ENCODE data around the gene SNX14. TPM values are rescaled to one million over a fixed set of nuclear protein-coding genes. Genes with fewer than 3 reads are reported as not detected.
A peak's percentile ranks its signal among the peaks of the same experiment; 100 is the strongest.
"Not testable (repeated sequence)": the region's sequence is repeated elsewhere in the genome, so short reads cannot be mapped to it uniquely, and the experiment has no call there.

SNX14 gene
- polyA plus RNA-seq, 10 donors = 31.9 to 70.4 (median 46.0) TPM

DNA sequence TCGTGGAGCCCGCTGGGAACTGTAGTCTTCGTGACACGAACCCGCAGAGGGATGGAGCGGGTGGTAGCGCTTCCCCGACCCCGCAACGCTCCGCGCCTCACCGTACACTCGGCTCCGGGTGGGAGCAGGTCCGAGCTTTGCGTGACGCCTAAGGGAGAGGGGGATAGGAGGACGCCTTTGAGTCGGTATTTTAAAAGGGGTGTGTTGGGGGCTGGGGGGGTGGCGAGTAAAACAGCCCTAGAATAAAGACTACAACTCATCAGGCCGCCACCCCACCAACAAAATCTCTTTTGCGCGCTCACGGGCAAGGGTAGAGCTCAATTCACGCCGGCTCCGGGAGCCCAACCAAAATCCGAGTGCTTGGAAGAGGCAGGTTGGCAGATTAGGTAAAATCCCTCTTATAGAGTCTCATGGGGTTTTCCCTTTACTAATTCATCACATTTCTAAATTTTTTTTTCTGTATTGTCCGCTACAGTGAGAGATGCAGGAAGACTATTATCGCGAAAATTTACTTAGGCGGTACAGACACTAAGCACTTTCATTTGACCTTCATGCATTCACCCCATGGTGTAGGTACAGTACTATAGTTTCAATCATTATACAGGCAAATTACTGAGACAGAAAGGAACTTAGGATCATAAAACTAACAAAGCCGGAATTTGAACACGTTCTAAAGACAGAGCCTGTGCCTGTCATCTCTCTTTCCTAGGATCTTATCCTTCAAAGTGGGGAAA lies 706 bp upstream of the SNX14 start:
- peak in 1 of 3 donors; percentile 56 for DNase-seq

DNA sequence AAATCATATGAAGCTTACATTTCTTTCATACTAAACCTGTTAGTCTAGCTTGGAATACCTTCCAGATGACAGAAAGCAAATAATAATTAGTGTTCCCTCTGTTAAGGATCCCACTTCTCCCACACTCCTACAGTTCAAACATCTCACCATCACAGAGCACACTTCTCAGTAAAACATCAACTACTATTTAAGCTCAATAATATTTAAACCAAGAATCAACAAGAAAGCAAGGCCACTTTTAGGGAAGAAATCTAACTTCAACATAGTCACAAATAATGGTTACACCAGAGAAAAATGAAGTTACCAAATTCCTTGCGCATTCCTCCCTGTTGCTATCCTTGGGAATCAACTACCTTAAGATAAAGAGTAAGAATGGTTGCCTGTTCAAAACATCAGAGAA lies 1.6 kb downstream of the SNX14 start:
- no peak for DNase-seq

DNA sequence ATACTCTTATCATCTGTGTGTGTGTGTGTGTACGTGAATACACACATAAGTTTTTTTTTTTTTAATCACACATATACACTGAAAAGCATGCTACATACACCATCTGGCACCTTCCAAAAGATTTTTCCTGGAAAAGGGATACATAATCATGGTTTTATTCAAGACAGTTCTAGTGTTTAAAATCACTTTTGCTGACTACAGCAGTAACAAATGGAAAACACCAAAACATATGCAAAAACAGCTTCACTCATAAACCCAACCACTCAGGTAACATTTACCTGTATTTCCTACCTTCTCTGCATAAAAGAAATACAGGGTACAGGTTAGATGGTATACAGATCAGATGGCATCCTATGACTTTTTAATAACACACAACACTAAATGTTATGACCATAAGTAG lies 2.5 kb downstream of the SNX14 start:
- DNase-seq = no peak

DNA sequence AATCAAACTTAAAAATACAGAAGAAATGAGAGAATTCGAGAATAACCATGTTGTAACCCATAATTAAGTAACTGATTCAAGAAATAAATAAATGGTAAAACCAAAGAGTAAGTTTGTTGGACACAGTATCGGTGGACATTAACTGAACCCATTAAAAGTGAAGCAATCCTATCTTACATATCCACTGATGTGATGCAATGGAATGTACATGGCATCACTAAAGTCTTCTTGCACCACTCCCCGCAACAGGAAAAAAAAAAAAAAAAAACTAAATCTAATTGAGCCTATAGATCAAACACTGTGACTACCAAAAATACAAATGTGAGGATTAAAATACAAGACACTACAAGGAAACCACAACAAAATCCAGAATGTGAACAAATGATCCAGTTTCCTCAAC lies 7.9 kb downstream of the SNX14 start:
- no peak for DNase-seq

DNA sequence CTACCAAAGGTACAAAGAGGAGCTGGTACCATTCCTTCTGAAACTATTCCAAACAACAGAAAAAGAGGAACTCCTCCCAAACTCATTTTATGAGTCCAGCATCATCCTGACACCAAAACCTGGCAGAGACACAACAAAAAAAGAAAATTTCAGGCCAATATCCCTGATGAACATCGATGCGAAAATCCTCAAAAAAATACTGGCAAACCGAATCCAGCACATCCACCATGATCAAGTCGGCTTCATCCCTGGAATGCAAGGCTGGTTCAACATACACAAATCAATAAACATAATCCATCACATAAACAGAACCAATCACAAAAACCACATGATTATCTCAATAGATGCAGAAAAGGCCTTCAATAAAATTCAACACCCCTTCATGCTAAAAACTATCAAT lies 10.8 kb downstream of the SNX14 start:
- DNase-seq = not testable (repeated sequence)

DNA sequence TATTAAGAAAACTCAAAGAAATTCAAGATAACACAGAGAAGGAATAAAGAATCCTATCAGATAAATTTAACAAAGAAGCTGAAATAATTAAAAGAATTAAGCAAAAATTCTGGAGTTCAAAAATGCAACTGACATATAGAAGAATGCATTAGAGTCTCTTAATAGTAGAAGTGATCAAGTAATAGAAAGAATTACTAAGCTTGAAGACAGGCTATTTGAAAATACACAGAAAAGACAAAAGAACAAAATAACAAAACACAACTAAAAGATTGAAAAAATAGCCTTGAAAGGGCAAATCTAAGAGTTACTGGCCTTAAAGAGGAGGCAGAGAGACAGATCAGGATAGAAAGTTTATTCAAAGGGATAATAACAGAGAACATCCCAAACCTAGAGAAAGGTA lies 12.1 kb downstream of the SNX14 start:
- no peak for DNase-seq

DNA sequence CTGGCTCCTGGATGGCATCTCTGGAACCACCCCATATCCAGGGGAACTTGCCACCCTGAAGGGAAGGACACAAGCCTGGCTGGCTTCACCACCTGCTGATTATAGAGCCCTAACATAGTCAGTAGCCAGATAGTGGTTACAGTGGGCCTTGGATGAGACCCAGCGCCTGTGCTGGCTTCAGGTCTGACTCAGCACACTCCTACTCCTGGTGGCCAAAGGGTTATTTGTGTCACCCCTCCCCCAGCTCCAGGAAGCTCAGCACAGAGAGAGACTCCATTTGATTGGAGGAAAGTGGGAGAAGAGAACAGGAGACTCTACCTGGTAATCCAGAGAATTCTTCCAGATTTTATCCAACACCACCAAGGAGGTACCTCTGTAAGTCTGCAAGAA lies 12.8 kb downstream of the SNX14 start:
- DNase-seq = no peak

DNA sequence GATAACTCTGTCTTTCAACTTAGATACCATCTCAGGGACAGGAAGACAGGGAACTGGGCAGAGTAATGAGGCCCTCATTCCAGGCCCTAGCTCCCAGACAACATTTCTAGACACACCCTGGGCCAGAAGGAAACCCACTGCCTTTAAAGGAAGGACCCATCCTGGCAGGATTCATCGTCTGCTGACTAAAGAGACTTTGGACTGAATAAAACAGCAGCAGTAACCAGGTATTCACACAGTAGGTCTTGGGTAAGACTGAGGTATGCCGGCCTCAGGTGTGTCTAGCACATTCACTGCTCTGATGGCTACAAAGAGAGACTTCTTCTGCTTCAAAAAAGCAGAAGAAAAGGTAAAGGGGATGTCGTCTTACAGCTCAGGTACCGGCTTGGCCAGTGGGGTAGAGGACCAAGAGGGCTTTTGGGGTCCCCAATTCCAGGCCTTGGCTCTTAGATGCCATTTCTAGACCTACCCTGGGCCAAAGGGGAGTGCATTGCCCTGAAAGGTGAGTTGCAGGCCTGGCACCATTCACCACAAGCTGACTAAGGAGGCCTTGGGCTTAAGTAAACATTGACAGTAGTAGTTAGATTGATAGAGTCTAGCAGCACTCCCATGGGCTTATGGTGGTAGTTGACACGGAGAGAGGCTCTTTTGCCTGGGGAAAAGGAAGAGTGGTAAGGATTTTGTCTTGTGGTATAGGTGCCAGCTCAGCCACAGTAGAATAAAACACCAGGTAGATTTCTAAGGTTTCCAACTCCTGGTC lies 13.4 kb downstream of the SNX14 start:
- no peak for DNase-seq

DNA sequence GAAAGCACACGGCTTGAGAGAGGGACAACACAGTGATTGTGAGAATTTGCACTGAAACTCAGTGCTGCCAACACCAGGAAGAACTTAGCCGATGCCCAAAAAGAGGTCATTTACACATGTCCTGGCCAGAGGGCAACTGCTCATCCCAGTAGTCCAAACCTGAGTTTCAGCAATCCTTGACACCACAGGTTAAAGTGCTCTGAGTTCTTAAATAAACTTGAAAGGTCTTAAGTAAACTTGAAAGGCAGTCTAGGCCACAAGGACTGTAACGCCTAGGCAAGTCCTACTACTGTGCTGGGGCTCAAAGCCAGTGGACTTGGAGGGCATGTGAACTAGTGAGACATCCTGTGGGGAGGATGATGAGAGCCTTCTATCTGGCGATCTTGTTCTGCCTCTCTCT lies 14.1 kb downstream of the SNX14 start:
- no peak for DNase-seq

DNA sequence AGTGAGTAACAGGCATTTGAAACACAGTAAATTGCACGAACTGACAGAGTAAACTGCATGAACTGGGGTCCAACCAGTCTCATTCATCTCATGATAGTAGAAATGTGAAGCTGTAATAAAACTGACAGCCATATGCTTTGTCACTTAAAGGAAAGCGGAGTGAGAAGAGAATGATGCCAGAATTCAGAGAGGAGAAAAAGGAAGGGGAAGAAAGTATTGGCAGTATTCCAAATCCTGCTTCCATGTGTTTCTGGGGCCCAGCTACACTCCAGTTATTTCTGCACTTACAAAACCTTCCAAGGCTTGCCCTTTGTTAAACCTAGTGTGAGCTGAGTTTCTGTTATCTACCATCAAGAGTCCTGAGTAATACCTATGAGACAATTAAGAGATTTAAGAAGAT lies 17.2 kb downstream of the SNX14 start:
- DNase-seq = peak in 2 of 3 donors; percentile 17 to 45

DNA sequence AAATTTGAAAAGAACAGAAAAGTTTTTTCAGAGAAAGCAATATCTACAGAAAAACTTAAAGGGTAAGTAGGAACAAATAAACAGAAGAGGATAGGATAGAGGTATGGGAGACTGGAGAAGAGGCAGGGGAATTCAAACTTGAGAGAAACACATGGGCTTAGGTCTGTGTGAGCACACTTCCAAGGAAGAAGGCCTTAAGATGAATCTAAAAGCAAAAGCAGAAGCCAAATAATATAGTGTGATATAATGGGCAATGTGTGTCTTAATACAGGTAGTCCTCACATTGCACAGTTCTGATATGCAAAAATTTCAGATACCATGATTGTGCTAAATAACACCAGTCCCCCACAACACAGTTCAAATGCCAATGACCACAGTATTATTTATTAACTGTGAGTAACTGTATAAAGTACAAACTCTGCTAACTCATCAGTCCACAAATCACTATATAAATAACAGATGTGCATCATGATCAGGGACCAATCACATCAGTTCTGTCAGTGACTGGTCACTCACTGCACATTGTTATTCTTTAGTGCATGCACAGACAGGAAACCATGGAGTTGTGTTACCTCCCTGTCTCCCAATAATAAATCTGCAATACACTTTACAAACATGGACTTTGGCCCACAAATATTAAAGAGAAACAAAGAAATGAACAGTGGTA lies 18.6 kb downstream of the SNX14 start:
- peak in 1 of 3 donors; percentile 28 for DNase-seq

DNA sequence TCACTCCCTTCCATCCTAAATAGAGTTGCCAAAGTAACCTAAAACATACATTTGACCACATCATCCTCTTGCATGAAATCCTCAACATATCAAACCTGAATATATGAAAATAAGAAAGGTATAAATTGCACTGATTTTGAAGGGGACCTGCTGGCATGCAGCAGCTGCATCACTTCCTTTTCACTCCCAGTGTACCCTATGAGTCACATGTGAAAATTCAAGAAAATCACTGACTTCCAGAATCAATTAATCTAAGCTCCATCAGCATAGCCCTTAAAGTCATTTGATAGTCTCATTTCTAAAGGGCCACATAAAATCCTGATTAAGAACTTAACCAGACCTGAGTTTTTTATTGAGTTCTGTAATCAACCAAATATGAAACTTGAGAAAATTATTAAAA lies 24.3 kb downstream of the SNX14 start:
- DNase-seq = no peak

DNA sequence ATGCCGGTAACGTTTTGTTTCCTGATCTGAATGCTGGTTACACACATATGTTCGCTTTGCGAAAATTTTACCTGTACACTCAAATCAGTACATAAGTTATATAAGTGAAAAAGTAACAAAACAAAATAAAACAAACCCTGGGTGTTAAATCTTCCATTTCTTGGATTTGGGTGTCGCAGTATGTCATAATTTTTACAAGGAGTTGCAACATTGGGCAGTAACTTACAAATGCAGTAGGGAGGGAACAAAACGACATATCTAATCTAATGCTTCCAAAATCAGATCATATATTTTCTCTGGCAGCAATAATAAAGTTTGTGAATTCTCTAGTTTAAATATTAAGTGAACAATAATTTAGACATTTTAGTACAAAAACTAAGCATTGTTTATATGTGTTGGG lies 25.2 kb downstream of the SNX14 start:
- DNase-seq = no peak

DNA sequence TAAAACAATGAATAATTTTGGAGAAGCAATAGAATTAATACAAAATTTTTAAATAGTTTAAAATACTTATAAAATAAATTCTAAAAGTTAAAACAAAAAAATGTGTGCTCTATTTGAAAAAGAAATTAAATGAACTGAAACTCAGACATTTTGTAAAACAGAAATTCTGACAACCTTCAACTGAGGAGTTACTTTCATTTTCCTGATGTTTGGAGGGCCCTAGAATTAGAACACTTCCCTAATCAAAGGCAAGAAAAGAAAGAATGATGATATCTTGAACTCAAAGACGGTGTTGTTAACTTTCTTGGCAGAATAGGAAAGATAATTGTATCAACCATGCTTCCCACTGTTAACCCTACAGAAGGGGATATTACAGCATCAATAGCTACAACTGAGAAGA lies 27.9 kb downstream of the SNX14 start:
- DNase-seq = no peak

DNA sequence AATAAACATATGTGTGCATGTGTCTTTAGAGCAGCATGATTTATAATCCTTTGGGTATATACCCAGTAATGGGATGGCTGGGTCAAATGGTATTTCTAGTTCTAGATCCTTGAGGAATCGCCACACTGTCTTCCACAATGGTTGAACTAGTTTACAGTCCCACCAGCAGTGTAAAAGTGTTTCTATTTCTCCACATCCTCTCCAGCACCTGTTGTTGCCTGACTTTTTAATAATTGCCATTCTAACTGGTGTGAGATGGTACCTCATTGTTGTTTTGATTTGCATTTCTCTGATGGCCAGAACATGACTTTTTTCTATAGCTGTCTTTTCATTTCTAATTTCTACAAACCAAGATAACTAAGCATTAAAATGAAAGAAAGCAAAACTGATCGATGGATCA lies 29.4 kb downstream of the SNX14 start:
- DNase-seq = not testable (repeated sequence)

DNA sequence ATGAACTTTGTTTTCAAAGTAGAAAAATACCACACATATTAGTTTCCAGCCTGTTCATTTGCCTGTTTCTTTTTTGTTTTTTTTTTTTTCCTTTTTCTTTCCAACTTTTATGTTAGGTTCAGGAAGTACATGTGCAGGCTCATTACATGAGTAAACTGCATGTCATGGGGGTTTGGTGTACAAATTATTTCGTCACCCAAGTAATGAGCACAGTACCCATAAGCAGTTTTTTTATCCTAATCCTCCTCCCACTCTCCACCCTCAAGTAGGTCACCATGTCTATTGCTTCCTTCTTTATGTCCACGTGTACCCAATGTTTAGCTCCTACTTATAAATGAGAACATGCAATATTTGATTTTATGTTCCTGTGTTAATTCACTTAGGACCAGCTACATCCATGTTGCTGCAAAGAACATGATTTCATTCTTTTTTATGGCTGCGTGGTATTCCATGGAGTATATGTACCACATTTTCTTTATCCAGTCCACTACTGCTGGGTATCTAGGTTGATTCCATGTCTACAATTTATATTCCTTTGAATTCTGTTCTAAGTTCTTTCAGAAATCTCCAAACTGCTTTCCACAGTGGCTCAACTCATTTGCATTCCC lies 31.8 kb downstream of the SNX14 start:
- no peak for DNase-seq

DNA sequence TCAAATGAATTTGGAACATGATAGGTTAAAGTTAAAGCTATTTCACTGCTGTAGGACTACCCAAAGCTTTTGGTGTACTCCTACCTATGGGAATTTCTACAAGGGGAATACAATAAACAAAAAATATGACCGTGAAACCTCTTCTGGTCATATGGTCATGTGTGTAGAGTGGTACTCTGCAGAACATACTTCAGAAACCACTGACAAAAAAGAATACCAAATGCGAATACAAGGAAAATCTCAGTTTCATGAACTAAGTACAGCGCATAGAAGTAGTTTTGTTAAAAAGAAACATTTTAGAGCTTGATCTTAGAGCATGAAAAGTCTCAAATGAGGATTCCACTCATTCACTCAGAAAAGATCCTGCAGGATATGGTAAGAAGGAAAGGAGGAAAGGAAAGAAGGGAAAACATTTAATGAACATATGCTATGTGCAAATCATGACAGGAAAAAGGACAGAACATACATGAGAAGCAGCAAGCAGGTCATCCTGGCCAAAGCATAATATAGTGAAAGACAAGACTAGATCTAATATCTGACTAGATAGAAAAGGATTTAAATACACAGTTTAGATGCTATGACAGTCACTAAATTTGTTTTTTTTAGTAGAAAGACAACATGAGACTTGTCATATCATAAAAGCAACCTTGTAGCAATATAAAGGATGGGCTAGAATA lies 36.5 kb downstream of the SNX14 start:
- DNase-seq = no peak

DNA sequence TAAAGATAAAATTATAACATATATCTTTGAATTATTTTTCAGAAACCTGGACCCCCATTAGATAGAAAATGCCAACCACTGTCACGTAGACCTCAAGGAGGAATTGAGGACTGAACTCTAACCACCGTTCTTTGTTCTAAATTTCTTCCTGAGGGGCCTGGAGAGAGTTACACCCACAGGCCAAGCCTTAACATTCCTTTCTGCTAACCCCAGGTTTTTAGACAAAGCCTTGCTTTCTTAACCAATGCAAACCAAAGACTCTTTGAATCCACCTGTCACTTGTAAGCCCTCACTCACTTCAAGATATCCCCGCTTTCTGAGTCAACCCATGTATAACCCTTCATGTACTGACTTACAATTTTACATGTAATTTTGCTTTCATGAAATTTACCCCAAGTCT lies 41.0 kb downstream of the SNX14 start:
- no peak for DNase-seq

DNA sequence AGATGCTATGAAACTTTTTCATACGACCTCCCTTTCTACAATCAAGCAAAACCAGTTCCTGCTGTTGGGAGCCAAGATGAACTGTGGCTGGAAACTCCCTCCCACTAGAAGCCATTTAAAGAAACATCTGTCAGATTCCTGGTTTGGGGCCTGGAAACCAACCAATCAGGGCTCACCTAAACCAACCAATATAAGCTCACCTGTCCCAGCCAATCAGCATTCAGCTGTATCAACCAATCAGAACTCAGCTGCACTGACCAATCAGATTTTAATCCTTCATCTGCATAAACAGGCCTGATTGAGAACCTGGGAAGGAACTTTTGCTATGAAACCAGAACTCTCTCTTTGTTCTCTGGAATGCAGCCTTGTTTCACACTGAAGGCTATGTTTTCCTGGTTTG lies 42.4 kb downstream of the SNX14 start:
- no peak for DNase-seq

DNA sequence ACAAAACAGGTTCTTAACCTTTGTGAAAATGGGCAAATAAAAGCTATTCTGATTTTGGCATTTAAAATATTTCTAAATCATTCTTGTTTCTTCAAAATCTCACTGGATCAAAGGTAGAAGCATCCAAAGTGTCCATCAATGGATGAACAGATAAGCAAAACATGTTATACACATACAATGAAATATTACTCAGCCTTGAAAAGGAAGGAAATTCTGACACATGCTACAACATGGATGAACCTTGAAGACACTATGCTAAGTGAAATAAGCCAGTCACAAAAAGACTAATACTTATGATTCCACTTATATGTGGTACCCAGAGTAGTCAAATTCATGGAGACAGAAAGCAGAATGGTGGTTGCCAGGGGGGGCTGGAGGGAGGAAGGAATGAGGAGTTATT lies 45.9 kb downstream of the SNX14 start:
- no peak for DNase-seq

DNA sequence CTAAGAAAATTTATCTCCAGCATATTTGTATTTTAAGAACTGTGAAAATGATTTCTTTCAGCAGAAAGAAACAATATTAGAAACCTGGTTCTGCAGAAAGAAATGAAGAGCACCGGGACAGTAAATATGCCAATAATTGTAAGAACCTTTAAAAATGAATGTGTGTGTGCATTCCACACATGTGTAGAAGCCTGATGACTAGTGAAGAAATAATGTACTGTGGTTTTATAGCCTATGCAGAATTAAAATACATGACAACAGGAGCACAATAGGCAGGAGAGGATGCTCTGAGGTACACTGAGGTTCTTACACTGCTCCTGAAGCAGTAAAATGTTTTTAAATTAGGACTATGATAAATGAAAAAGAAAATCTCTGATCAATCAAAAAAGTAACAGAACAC lies 48.9 kb downstream of the SNX14 start:
- no peak for DNase-seq

DNA sequence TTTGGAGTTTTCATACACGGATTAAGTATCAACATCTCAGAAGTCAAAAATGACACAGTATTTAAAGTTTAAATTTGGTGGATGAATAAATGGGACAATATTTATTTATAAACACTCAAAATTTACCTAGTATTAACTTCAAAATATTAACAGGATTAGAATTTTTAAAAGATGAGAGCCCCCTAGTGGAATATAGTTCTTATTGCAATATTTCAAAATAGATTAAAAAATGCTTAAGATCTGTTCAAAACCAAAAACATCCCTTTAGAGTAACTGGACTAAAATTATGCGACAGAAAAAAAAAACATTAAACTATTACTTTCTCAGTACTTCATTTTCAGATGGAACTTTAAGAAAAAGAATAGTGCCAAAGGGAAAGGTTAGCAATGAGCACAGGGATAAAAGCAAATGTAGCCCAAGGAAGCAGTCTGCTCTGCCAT lies 56.6 kb downstream of the SNX14 start:
- DNase-seq = peak; percentile 2 to 19 (median 5)

All from muscle of back (tissue), 11 donors.